Trophoblast cell (in vitro differentiated cells and primary cell): ENCODE data around the gene WDR90.

Experiments used
- DNase-seq, 2 donors: peaks; one replicate each; pipeline ENCODE4 v3.0.0-alpha.2; 2016
- H2AFZ ChIP-seq: 2 replicates; pipeline ENCODE4 v1.6.1; 2013; ENCODE audit warnings: low read length, moderate library complexity, mild to moderate bottlenecking; ENCODE audit not compliant: insufficient read depth, poor library complexity
- H2AK5ac ChIP-seq: 2 replicates; pipeline ENCODE4 v1.6.1; 2013; ENCODE audit warnings: mild to moderate bottlenecking, low read length
- H2BK120ac ChIP-seq: 2 replicates; pipeline ENCODE4 v1.6.1; 2013; ENCODE audit warnings: low read length, mild to moderate bottlenecking, moderate library complexity; ENCODE audit not compliant: insufficient read depth, poor library complexity
- H2BK12ac ChIP-seq: 2 replicates; pipeline ENCODE4 v1.6.1; 2013; ENCODE audit warnings: mild to moderate bottlenecking, low read length, moderate library complexity
- H2BK5ac ChIP-seq: 2 replicates; pipeline ENCODE4 v1.6.1; 2013; ENCODE audit warnings: low read length, low read depth, moderate library complexity, mild to moderate bottlenecking; ENCODE audit not compliant: poor library complexity
- H3K14ac ChIP-seq: 2 replicates; pipeline ENCODE4 v1.6.1; 2013; ENCODE audit warnings: mild to moderate bottlenecking, low read length
- H3K18ac ChIP-seq: 2 replicates; pipeline ENCODE4 v1.6.1; 2013; ENCODE audit warnings: mild to moderate bottlenecking, low read length
- H3K23ac ChIP-seq: 2 replicates; pipeline ENCODE4 v1.6.1; 2013; ENCODE audit warnings: low read length
- H3K27ac ChIP-seq: 2 replicates; pipeline ENCODE4 v1.5.1; 2013; ENCODE audit warnings: low read depth, mild to moderate bottlenecking, inconsistent platforms, low read length, moderate library complexity
- H3K27me3 ChIP-seq: 2 replicates; pipeline ENCODE4 v1.6.1; 2013; ENCODE audit warnings: inconsistent platforms, mild to moderate bottlenecking, low read length, moderate library complexity; ENCODE audit not compliant: insufficient read depth
- H3K36me3 ChIP-seq, 2 experiments: 1 replicate in 1 of 2; 2 replicates in 1 of 2; pipeline ENCODE4 v1.6.1; 2013; ENCODE audit warnings: low read length in 2 of 2, mild to moderate bottlenecking in 2 of 2, moderate library complexity in 1 of 2; ENCODE audit not compliant: insufficient read depth in 2 of 2, control insufficient read depth in 1 of 2
- H3K4ac ChIP-seq: 2 replicates; pipeline ENCODE4 v1.6.1; 2013; ENCODE audit warnings: low read depth, mild to moderate bottlenecking, low read length, moderate library complexity
- H3K4me1 ChIP-seq, 2 experiments: 1 replicate in 1 of 2; 2 replicates in 1 of 2; pipeline ENCODE4 v1.6.1; 2013; ENCODE audit warnings: low read length in 2 of 2, mild to moderate bottlenecking in 2 of 2, moderate library complexity in 1 of 2; ENCODE audit not compliant: insufficient read depth in 2 of 2, control insufficient read depth in 1 of 2
- H3K4me2 ChIP-seq: 2 replicates; pipeline ENCODE4 v1.6.1; 2013; ENCODE audit warnings: inconsistent platforms, mild to moderate bottlenecking, low read length, moderate library complexity
- H3K4me3 ChIP-seq: 2 replicates; pipeline ENCODE4 v1.5.1; 2013; ENCODE audit warnings: mild to moderate bottlenecking, low read depth, low read length, inconsistent platforms
- H3K79me1 ChIP-seq: one replicate; pipeline ENCODE4 v1.6.1; 2013; ENCODE audit warnings: low read length
- H3K79me2 ChIP-seq: 2 replicates; pipeline ENCODE4 v1.6.1; 2013; ENCODE audit warnings: low read length, mild to moderate bottlenecking; ENCODE audit not compliant: control insufficient read depth, insufficient read depth, poor library complexity
- H3K9ac ChIP-seq: 2 replicates; pipeline ENCODE4 v1.6.1; 2013; ENCODE audit warnings: mild to moderate bottlenecking, low read length
- H3K9me3 ChIP-seq: 2 replicates; pipeline ENCODE4 v1.6.1; 2013; ENCODE audit warnings: low read depth, mild to moderate bottlenecking, control low read depth, inconsistent platforms, low read length; ENCODE audit not compliant: insufficient read depth
- H4K12ac ChIP-seq: 2 replicates; pipeline ENCODE4 v1.6.1; 2013; ENCODE audit warnings: low read depth, mild to moderate bottlenecking, low read length, moderate library complexity
- H4K8ac ChIP-seq: 2 replicates; pipeline ENCODE4 v1.6.1; 2013; ENCODE audit warnings: low read depth, mild to moderate bottlenecking, low read length, moderate library complexity
- H4K91ac ChIP-seq: one replicate; pipeline ENCODE4 v1.6.1; 2013; ENCODE audit warnings: low read depth, mild to moderate bottlenecking, low read length, moderate library complexity
- WGBS: extraction: QIAGEN DNeasy Blood & Tissue Kit; methylation state at CpG from one replicate; pipeline ENCODE4 v1.1.7; 2013; ENCODE audit warnings: missing lambda C conversion rate; ENCODE audit not compliant: insufficient read length, insufficient coverage; ENCODE audit errors: extremely low coverage; 5-methylcytosine and 5-hydroxymethylcytosine counted together

Gene WDR90

DNA sequence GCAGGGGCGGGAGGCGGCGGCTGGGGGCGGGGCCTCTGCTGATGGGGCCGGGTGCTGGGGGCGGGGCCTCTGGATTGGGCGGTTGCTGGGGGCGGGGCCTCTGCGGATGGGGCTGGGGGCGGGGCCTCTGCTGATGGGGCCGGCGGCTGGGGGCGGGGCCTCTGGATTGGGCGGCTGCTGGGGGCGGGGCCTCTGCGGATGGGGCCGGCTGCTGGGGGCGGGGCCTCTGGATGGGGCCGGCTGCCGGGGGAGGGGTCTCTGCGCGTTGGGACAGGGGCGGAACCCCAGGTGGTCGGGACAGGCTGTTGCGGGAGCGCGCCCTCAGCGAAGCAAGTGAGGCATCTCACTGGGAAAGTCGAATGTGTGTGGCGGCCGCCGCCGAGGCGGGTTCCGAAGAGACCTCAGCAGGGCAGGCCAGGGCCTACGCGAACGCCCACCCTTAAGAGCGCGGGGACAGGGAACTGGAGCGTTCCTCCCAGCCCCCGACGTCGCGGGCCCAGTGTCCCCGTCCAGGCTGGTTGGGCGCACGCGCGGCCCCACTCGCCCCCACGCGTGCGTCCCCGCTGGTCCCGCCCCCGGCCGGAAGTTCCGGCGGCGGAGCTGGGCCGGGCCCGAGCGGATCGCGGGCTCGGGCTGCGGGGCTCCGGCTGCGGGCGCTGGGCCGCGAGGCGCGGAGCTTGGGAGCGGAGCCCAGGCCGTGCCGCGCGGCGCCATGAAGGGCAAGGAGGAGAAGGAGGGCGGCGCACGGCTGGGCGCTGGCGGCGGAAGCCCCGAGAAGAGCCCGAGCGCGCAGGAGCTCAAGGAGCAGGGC is 30.9 kb downstream of the WDR90 start, which contains the start of gene STUB1:
STUB1 (plus strand) TSS at position 597 of the 811 bp plus-strand sequence; CDS start at position 713, 116 bp downstream.
- peaks cover 14% of the 10 kb centered on the region for H3K79me1 ChIP-seq
- peak within 1 kb of the TSS; percentile 97 for H4K91ac ChIP-seq
- peak within 1 kb of the TSS; percentile 99 for H4K8ac ChIP-seq
- peak within 1 kb of the TSS; percentile 86 for H4K12ac ChIP-seq
- peaks cover 3% of the 10 kb centered on the region for H3K27me3 ChIP-seq
- no peak within 1 kb of the TSS for H3K23ac ChIP-seq
- peak within 1 kb of the TSS; percentile 86 for H3K18ac ChIP-seq
- H2BK5ac ChIP-seq: peak within 1 kb of the TSS; percentile 80
- H3K4ac ChIP-seq: peak within 1 kb of the TSS; percentile 91
- H3K4me2 ChIP-seq: peak within 1 kb of the TSS; percentile 85
- H3K27ac ChIP-seq: peak within 1 kb of the TSS; percentile 81
- peak within 1 kb of the TSS; percentile 96 for H3K4me3 ChIP-seq
- H3K9me3 ChIP-seq: peaks cover 4% of the 10 kb centered on the region
- H2BK12ac ChIP-seq: peak within 1 kb of the TSS; percentile 37
- peaks cover 31 to 35% of the 10 kb centered on the region in 2 experiments for H3K4me1 ChIP-seq
- H3K79me2 ChIP-seq: peaks cover 21% of the 10 kb centered on the region
- DNase-seq: peak; percentile 74 to 86
- H2AK5ac ChIP-seq: peak within 1 kb of the TSS; percentile 55
- H2AFZ ChIP-seq: peak within 1 kb of the TSS; percentile 73
- H3K14ac ChIP-seq: peak within 1 kb of the TSS; percentile 90
- peak within 1 kb of the TSS; percentile 90 for H3K9ac ChIP-seq
- peaks cover 27 to 32% of the 10 kb centered on the region in 2 experiments for H3K36me3 ChIP-seq
- no CpG with 5 or more reads among the region's 91 CpGs for WGBS
- H2BK120ac ChIP-seq: peak within 1 kb of the TSS; percentile 80

DNA sequence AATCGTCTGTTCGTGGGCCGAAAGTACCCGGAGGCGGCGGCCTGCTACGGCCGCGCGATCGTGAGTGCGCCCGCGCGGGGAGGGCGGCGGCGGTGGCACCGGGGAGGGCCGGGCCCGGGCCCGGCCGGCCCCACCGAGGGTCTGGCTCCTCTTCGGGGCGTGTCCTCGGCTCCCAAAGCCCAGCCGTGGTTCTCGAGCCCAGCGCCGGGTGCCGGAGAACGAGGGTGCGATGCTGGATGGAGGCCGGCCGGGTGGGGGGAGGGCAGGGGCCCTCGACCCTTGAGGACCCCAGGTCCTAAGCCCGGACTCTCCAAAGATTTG is 31.4 kb downstream of the WDR90 start:
- peak overlapping the region; percentile 38 for H2AFZ ChIP-seq
- peaks cover 33 to 38% of the 10 kb centered on the region in 2 experiments for H3K36me3 ChIP-seq
- no peak overlapping the region for H2BK12ac ChIP-seq
- peak overlapping the region; percentile 55 for H2AK5ac ChIP-seq
- WGBS: no CpG with 5 or more reads among the region's 38 CpGs
- peak overlapping the region; percentile 85 for H3K4me2 ChIP-seq
- H3K9me3 ChIP-seq: peaks cover 6% of the 10 kb centered on the region
- H3K27ac ChIP-seq: peak overlapping the region; percentile 81
- peak overlapping the region; percentile 97 for H4K91ac ChIP-seq
- H3K4ac ChIP-seq: peak overlapping the region; percentile 91
- H2BK120ac ChIP-seq: peak overlapping the region; percentile 39
- H2BK5ac ChIP-seq: peak overlapping the region; percentile 80
- no peak overlapping the region for H3K23ac ChIP-seq
- peaks cover 27 to 32% of the 10 kb centered on the region in 2 experiments for H3K4me1 ChIP-seq
- peak overlapping the region; percentile 90 for H3K9ac ChIP-seq
- peak overlapping the region; percentile 82 for H4K8ac ChIP-seq
- H3K79me2 ChIP-seq: peaks cover 21% of the 10 kb centered on the region
- H3K18ac ChIP-seq: peak overlapping the region; percentile 67
- H3K27me3 ChIP-seq: no peaks in the 10 kb centered on the region
- peak overlapping the region; percentile 96 for H3K4me3 ChIP-seq
- H3K14ac ChIP-seq: peak overlapping the region; percentile 90
- DNase-seq: no peak
- peaks cover 14% of the 10 kb centered on the region for H3K79me1 ChIP-seq
- H4K12ac ChIP-seq: peak overlapping the region; percentile 86

DNA sequence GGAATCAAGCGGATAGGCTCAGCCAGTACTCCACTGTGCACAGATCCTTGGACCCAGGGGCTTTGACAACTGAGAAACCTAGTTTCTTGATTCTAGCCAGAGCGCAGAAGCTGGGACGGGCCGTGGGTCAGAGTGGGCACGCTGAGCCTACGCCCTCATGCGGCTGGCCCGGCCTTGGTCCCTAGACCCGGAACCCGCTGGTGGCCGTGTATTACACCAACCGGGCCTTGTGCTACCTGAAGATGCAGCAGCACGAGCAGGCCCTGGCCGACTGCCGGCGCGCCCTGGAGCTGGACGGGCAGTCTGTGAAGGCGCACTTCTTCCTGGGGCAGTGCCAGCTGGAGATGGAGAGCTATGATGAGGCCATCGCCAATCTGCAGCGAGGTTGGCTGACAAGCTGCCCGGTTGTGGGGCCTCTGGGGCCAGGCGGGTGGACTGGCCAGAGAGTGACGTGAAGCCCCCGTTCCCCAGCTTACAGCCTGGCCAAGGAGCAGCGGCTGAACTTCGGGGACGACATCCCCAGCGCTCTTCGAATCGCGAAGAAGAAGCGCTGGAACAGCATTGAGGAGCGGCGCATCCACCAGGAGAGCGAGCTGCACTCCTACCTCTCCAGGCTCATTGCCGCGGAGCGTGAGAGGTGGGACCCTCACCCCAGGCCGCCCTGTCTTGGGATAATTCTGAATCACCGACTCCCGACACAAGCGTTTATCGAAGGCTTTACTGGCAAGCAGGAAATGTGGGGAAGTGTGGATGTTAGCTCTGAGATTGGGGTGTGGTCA is 32.0 kb downstream of the WDR90 start:
- peak overlapping the region; percentile 90 for H3K9ac ChIP-seq
- peak overlapping the region; percentile 44 for H4K8ac ChIP-seq
- peak overlapping the region; percentile 80 for H2BK5ac ChIP-seq
- peak overlapping the region; percentile 28 for H4K12ac ChIP-seq
- peaks cover 27 to 32% of the 10 kb centered on the region in 2 experiments for H3K4me1 ChIP-seq
- H3K4ac ChIP-seq: peak overlapping the region; percentile 91
- H3K4me2 ChIP-seq: peak overlapping the region; percentile 85
- WGBS: no CpG with 5 or more reads among the region's 44 CpGs
- H3K27ac ChIP-seq: peak overlapping the region; percentile 81
- no peak overlapping the region for H2AFZ ChIP-seq
- H3K18ac ChIP-seq: peak overlapping the region; percentile 44
- H3K4me3 ChIP-seq: peak overlapping the region; percentile 96
- H3K79me1 ChIP-seq: peaks cover 14% of the 10 kb centered on the region
- H3K23ac ChIP-seq: no peak overlapping the region
- H4K91ac ChIP-seq: peak overlapping the region; percentile 97
- peaks cover 37 to 41% of the 10 kb centered on the region in 2 experiments for H3K36me3 ChIP-seq
- peak overlapping the region; percentile 12 for H2BK120ac ChIP-seq
- peaks cover 21% of the 10 kb centered on the region for H3K79me2 ChIP-seq
- H3K14ac ChIP-seq: peak overlapping the region; percentile 22
- H2AK5ac ChIP-seq: peak overlapping the region; percentile 6
- DNase-seq: peak; percentile 43 to 68
- H3K27me3 ChIP-seq: no peaks in the 10 kb centered on the region
- peaks cover 5% of the 10 kb centered on the region for H3K9me3 ChIP-seq
- no peak overlapping the region for H2BK12ac ChIP-seq

DNA sequence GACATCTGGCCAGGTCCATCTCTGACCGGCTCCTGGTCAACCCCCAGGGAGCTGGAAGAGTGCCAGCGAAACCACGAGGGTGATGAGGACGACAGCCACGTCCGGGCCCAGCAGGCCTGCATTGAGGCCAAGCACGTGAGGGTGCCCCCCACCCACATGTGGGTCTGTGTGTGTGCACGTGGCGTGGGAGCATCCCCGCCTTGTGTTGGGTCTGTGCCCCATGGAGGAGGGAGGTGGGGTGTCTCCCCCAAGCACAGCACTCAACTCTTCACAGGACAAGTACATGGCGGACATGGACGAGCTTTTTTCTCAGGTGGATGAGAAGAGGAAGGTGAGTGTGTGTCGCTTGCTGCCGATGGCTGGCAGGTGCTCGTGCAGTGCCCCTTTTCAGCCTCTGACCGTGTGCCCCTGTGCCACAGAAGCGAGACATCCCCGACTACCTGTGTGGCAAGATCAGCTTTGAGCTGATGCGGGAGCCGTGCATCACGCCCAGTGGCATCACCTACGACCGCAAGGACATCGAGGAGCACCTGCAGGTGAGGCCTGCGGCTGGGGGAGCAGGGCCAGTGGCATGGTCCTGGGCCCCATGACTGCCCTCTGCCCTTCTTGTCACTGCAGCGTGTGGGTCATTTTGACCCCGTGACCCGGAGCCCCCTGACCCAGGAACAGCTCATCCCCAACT is 32.7 kb downstream of the WDR90 start:
- H3K4me1 ChIP-seq: peaks cover 27 to 32% of the 10 kb centered on the region in 2 experiments
- H2BK120ac ChIP-seq: no peak overlapping the region
- H3K27me3 ChIP-seq: no peaks in the 10 kb centered on the region
- H3K18ac ChIP-seq: no peak overlapping the region
- no peak overlapping the region for H4K12ac ChIP-seq
- H2BK12ac ChIP-seq: no peak overlapping the region
- H4K8ac ChIP-seq: no peak overlapping the region
- no peak overlapping the region for H3K23ac ChIP-seq
- H3K4me2 ChIP-seq: peak overlapping the region; percentile 85
- no CpG with 5 or more reads among the region's 28 CpGs for WGBS
- no peak overlapping the region for H3K27ac ChIP-seq
- no peak overlapping the region for H2BK5ac ChIP-seq
- H3K9ac ChIP-seq: no peak overlapping the region
- no peak overlapping the region for H3K14ac ChIP-seq
- H3K36me3 ChIP-seq: peaks cover 43 to 48% of the 10 kb centered on the region in 2 experiments
- peaks cover 14% of the 10 kb centered on the region for H3K79me1 ChIP-seq
- H3K4ac ChIP-seq: peak overlapping the region; percentile 91
- H3K9me3 ChIP-seq: peaks cover 4% of the 10 kb centered on the region
- H2AK5ac ChIP-seq: no peak overlapping the region
- H3K79me2 ChIP-seq: peaks cover 21% of the 10 kb centered on the region
- peak overlapping the region; percentile 6 for H3K4me3 ChIP-seq
- no peak overlapping the region for H2AFZ ChIP-seq
- DNase-seq: no peak
- no peak overlapping the region for H4K91ac ChIP-seq
